ENCODE measurements around the gene SPIRE1.
"Not testable (repeated sequence)": the region's sequence is repeated elsewhere in the genome, so short reads cannot be mapped to it uniquely, and the experiment has no call there.

The SPIRE1 gene

GRCh38 chr18:12491611-12492435 lies 166.1 kb downstream of the SPIRE1 start:
- Histone ChIP-seq H2BK120ac (ENCODE audit: low read depth, low read length) (no peak overlapping the region), H3K27me3 (ENCODE audit: insufficient read depth, low read length, poor library complexity) (no peaks in the 10 kb centered on the region), H3K4me2 (ENCODE audit: low read length) (no peak overlapping the region), H4K8ac (ENCODE audit: low read depth, low read length) (no peak overlapping the region), H3K23ac (ENCODE audit: low read length) (no peak overlapping the region), H3K36me3 (ENCODE audit: control insufficient read depth, insufficient read depth, low read length) (no peaks in the 10 kb centered on the region), H2BK5ac (ENCODE audit: low read length) (no peak overlapping the region), H2BK15ac (replicated peaks; ENCODE audit: low read depth) (no peak overlapping the region), H3K27ac (ENCODE audit: low read depth, low read length) (no peak overlapping the region), H3K4me3 (ENCODE audit: low read length) (no peak overlapping the region), H3K18ac (ENCODE audit: low read length) (no peak overlapping the region), H3K4me1 (ENCODE audit: control insufficient read depth, low read depth, low read length) (no peaks in the 10 kb centered on the region), H3K79me2 (ENCODE audit: control insufficient read depth, insufficient read depth, low read length) (no peaks in the 10 kb centered on the region), H2AK5ac (ENCODE audit: low read length) (no peak overlapping the region), H3K9ac (ENCODE audit: low read length) (no peak overlapping the region), H3K56ac (ENCODE audit: low read length) (no peak overlapping the region), H4K5ac (ENCODE audit: low read length) (no peak overlapping the region), H3K79me1 (ENCODE audit: low read length) (no peaks in the 10 kb centered on the region), H3K4ac (ENCODE audit: low read depth, low read length) (no peak overlapping the region)
- no CpG with 5 or more reads among the region's 9 CpGs for WGBS (ENCODE audit: extremely low coverage, insufficient coverage, low lambda C conversion rate)
- no peak for DNase-seq

DNA sequence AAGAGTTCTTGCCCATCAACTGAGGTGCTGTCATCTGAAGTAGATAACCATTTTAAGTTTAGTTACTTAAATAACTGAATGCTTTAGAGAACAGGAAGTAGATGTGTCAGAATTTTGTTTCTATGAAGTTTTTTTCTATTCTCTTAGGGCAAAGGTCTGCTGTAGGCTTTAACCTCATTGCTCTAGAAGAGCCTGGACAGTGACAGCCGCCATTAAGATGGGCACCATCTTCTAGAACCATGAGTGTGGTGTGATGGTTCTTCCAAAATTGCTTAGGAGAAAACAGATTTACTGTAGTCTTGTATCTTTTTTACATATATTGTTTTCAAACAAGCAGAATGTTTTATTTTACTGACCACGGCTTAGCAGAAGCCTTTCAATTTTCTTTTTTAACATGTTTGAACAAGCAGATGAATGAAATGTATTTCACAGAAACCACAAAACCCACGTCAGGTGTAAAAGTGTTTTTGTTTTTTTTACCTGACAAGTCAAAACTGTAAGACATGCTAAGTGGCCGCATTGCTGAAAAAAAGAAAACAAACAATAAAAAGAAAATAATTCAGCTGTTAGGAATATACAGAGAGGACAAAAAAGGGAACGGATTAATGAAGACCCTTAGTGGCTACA lies 172.3 kb downstream of the SPIRE1 start:
- H3K23ac ChIP-seq (ENCODE audit: low read length), result no peak overlapping the region
- no peak overlapping the region for H2BK120ac ChIP-seq (ENCODE audit: low read depth, low read length)
- DNase-seq, result no peak
- no peaks in the 10 kb centered on the region for H3K79me2 ChIP-seq (ENCODE audit: control insufficient read depth, insufficient read depth, low read length)
- H2BK15ac ChIP-seq (replicated peaks; ENCODE audit: low read depth), result no peak overlapping the region
- H4K8ac ChIP-seq (ENCODE audit: low read depth, low read length), result no peak overlapping the region
- H2AK5ac ChIP-seq (ENCODE audit: low read length), result no peak overlapping the region
- no peak overlapping the region for H3K4me3 ChIP-seq (ENCODE audit: low read length)
- H3K27me3 ChIP-seq (ENCODE audit: insufficient read depth, low read length, poor library complexity), result no peaks in the 10 kb centered on the region
- no peak overlapping the region for H3K27ac ChIP-seq (ENCODE audit: low read depth, low read length)
- H3K4me1 ChIP-seq (ENCODE audit: control insufficient read depth, low read depth, low read length), result no peaks in the 10 kb centered on the region
- H3K18ac ChIP-seq (ENCODE audit: low read length), result no peak overlapping the region
- WGBS (ENCODE audit: extremely low coverage, insufficient coverage, low lambda C conversion rate), result no CpG with 5 or more reads among the region's 5 CpGs
- no peak overlapping the region for H3K56ac ChIP-seq (ENCODE audit: low read length)
- H3K36me3 ChIP-seq (ENCODE audit: control insufficient read depth, insufficient read depth, low read length), result no peaks in the 10 kb centered on the region
- no peak overlapping the region for H3K4me2 ChIP-seq (ENCODE audit: low read length)
- no peak overlapping the region for H2BK5ac ChIP-seq (ENCODE audit: low read length)
- H3K9ac ChIP-seq (ENCODE audit: low read length), result no peak overlapping the region
- H3K79me1 ChIP-seq (ENCODE audit: low read length), result no peaks in the 10 kb centered on the region
- no peak overlapping the region for H3K4ac ChIP-seq (ENCODE audit: low read depth, low read length)
- no peak overlapping the region for H4K5ac ChIP-seq (ENCODE audit: low read length)

GRCh38 chr18:12481915-12482314 lies 176.0 kb downstream of the SPIRE1 start:
- DNase-seq; H3K4me2 ChIP-seq (ENCODE audit: low read length); H4K5ac ChIP-seq (ENCODE audit: low read length); H3K9ac ChIP-seq (ENCODE audit: low read length); H3K4me3 ChIP-seq (ENCODE audit: low read length); H3K27me3 ChIP-seq (ENCODE audit: insufficient read depth, low read length, poor library complexity); H2BK15ac ChIP-seq (replicated peaks; ENCODE audit: low read depth); H2BK120ac ChIP-seq (ENCODE audit: low read depth, low read length); H3K23ac ChIP-seq (ENCODE audit: low read length); H3K4ac ChIP-seq (ENCODE audit: low read depth, low read length); H3K79me1 ChIP-seq (ENCODE audit: low read length); H3K18ac ChIP-seq (ENCODE audit: low read length); H3K56ac ChIP-seq (ENCODE audit: low read length); H3K79me2 ChIP-seq (ENCODE audit: control insufficient read depth, insufficient read depth, low read length); H3K36me3 ChIP-seq (ENCODE audit: control insufficient read depth, insufficient read depth, low read length); H4K8ac ChIP-seq (ENCODE audit: low read depth, low read length); H3K4me1 ChIP-seq (ENCODE audit: control insufficient read depth, low read depth, low read length); H3K27ac ChIP-seq (ENCODE audit: low read depth, low read length); H2AK5ac ChIP-seq (ENCODE audit: low read length); H2BK5ac ChIP-seq (ENCODE audit: low read length): not testable (repeated sequence)
- WGBS (ENCODE audit: extremely low coverage, insufficient coverage, low lambda C conversion rate), result no CpG with 5 or more reads among the region's 10 CpGs

- Histone ChIP-seq H3K23ac (ENCODE audit: low read length) (no peak overlapping the region), H3K56ac (ENCODE audit: low read length) (no peak overlapping the region)
These were observed 177.9 kb downstream of the SPIRE1 start for GRCh38 chr18:12479982-12480381.

DNA sequence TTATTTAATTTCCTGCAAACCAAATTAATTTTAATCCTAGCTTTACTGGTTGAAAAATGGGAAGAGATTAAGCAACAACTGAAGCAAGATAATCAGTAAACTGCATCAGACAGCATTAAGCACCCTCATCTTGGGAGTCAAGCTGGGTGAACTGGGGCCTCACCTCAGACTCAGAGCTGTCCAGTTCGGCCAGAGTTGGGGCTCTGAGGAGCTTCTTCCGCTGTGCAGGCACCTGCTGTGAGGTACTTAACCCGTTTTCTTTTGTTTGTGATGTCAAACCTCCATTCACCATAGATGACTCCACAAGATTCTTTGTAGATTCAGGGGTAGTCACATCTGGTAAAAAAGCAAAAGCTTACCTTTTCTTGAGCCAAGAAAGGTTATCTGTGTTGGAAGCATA lies 178.4 kb downstream of the SPIRE1 start:
- Histone ChIP-seq H3K4me3 (ENCODE audit: low read length) (no peak overlapping the region), H3K27me3 (ENCODE audit: insufficient read depth, low read length, poor library complexity) (no peaks in the 10 kb centered on the region), H3K23ac (ENCODE audit: low read length) (no peak overlapping the region), H3K79me2 (ENCODE audit: control insufficient read depth, insufficient read depth, low read length) (no peaks in the 10 kb centered on the region), H2BK15ac (replicated peaks; ENCODE audit: low read depth) (no peak overlapping the region), H2BK120ac (ENCODE audit: low read depth, low read length) (no peak overlapping the region), H3K36me3 (ENCODE audit: control insufficient read depth, insufficient read depth, low read length) (no peaks in the 10 kb centered on the region), H4K8ac (ENCODE audit: low read depth, low read length) (no peak overlapping the region), H3K9ac (ENCODE audit: low read length) (no peak overlapping the region), H2BK5ac (ENCODE audit: low read length) (no peak overlapping the region), H3K4ac (ENCODE audit: low read depth, low read length) (no peak overlapping the region), H4K5ac (ENCODE audit: low read length) (no peak overlapping the region), H3K18ac (ENCODE audit: low read length) (no peak overlapping the region), H3K4me1 (ENCODE audit: control insufficient read depth, low read depth, low read length) (no peaks in the 10 kb centered on the region), H3K79me1 (ENCODE audit: low read length) (no peaks in the 10 kb centered on the region), H3K56ac (ENCODE audit: low read length) (no peak overlapping the region), H2AK5ac (ENCODE audit: low read length) (no peak overlapping the region), H3K27ac (ENCODE audit: low read depth, low read length) (no peak overlapping the region), H3K4me2 (ENCODE audit: low read length) (no peak overlapping the region)
- no CpG with 5 or more reads among the region's 3 CpGs for WGBS (ENCODE audit: extremely low coverage, insufficient coverage, low lambda C conversion rate)
- DNase-seq, result no peak

More at GRCh38 chr18:12479982-12480381, 177.9 kb downstream of the SPIRE1 start:
- Histone ChIP-seq H4K5ac (ENCODE audit: low read length) (no peak overlapping the region), H3K27me3 (ENCODE audit: insufficient read depth, low read length, poor library complexity) (no peaks in the 10 kb centered on the region), H4K8ac (ENCODE audit: low read depth, low read length) (no peak overlapping the region), H3K4me3 (ENCODE audit: low read length) (no peak overlapping the region), H3K18ac (ENCODE audit: low read length) (no peak overlapping the region), H3K27ac (ENCODE audit: low read depth, low read length) (no peak overlapping the region), H3K9ac (ENCODE audit: low read length) (no peak overlapping the region), H2BK5ac (ENCODE audit: low read length) (no peak overlapping the region), H2BK15ac (replicated peaks; ENCODE audit: low read depth) (no peak overlapping the region), H3K36me3 (ENCODE audit: control insufficient read depth, insufficient read depth, low read length) (no peaks in the 10 kb centered on the region), H2BK120ac (ENCODE audit: low read depth, low read length) (no peak overlapping the region), H3K4ac (ENCODE audit: low read depth, low read length) (no peak overlapping the region), H3K79me1 (ENCODE audit: low read length) (no peaks in the 10 kb centered on the region), H3K4me1 (ENCODE audit: control insufficient read depth, low read depth, low read length) (no peaks in the 10 kb centered on the region), H2AK5ac (ENCODE audit: low read length) (no peak overlapping the region), H3K4me2 (ENCODE audit: low read length) (no peak overlapping the region), H3K79me2 (ENCODE audit: control insufficient read depth, insufficient read depth, low read length) (no peaks in the 10 kb centered on the region)
- no peak for DNase-seq

Measured in mesendoderm (in vitro differentiated cells).